ENCODE results near the gene TNFRSF13B.
"Not testable (repeated sequence)": the region's sequence is repeated elsewhere in the genome, so short reads cannot be mapped to it uniquely, and the experiment has no call there.

The TNFRSF13B gene

GRCh38 chr17:16973760-16974540 lies 2.0 kb upstream of the TNFRSF13B start:
- no peak overlapping the region for H3K4me3 ChIP-seq (ENCODE audit: low read depth, low read length)

GRCh38 chr17:16973043-16973442 lies 1.1 kb upstream of the TNFRSF13B start:
- DNase-seq (ENCODE audit: low read depth); H3K4me3 ChIP-seq (ENCODE audit: low read depth, low read length): not testable (repeated sequence)

More at GRCh38 chr17:16973760-16974540, 2.0 kb upstream of the TNFRSF13B start:
- no peak for TF ChIP-seq MAX (IDR thresholded peaks at IDR 0.05; ENCODE audit: low read depth, low read length)
- no peak for DNase-seq (ENCODE audit: low read depth)

GRCh38 chr17:16972346-16972745 lies 428 bp upstream of the TNFRSF13B start:
- TF ChIP-seq MYC (IDR thresholded peaks at IDR 0.05; ENCODE audit: low read depth, low read length) (no peak), CTCF (IDR thresholded peaks at IDR 0.05; ENCODE audit: low read depth, low read length) (no peak), MAX (IDR thresholded peaks at IDR 0.05; ENCODE audit: low read depth, low read length) (no peak), POLR2A (IDR thresholded peaks at IDR 0.05; ENCODE audit: extremely low read depth, insufficient read length) (no peak)
- DNase-seq (ENCODE audit: low read depth): no peak
- H3K4me3 ChIP-seq (ENCODE audit: low read depth, low read length): no peak overlapping the region

GRCh38 chr17:16969931-16970906 lies 1.7 kb downstream of the TNFRSF13B start:
- H3K4me3 ChIP-seq (ENCODE audit: low read depth, low read length): no peak overlapping the region
- no peak for DNase-seq (ENCODE audit: low read depth)
- TF ChIP-seq CTCF (IDR thresholded peaks at IDR 0.05; ENCODE audit: low read depth, low read length) (no peak), MAX (IDR thresholded peaks at IDR 0.05; ENCODE audit: low read depth, low read length) (no peak), MYC (IDR thresholded peaks at IDR 0.05; ENCODE audit: low read depth, low read length) (no peak), POLR2A (IDR thresholded peaks at IDR 0.05; ENCODE audit: extremely low read depth, insufficient read length) (no peak)

GRCh38 chr17:16968786-16969185 lies 3.1 kb downstream of the TNFRSF13B start:
- no peak for DNase-seq (ENCODE audit: low read depth)
- no peak overlapping the region for H3K4me3 ChIP-seq (ENCODE audit: low read depth, low read length)
- TF ChIP-seq MAX (IDR thresholded peaks at IDR 0.05; ENCODE audit: low read depth, low read length) (no peak), POLR2A (IDR thresholded peaks at IDR 0.05; ENCODE audit: extremely low read depth, insufficient read length) (no peak), CTCF (IDR thresholded peaks at IDR 0.05; ENCODE audit: low read depth, low read length) (no peak), MYC (IDR thresholded peaks at IDR 0.05; ENCODE audit: low read depth, low read length) (no peak)

GRCh38 chr17:16962804-16963203 lies 9.1 kb downstream of the TNFRSF13B start:
- peak; percentile 38 for DNase-seq (ENCODE audit: low read depth)
- H3K4me3 ChIP-seq (ENCODE audit: low read depth, low read length): no peak overlapping the region
- TF ChIP-seq POLR2A (IDR thresholded peaks at IDR 0.05; ENCODE audit: extremely low read depth, insufficient read length): no peak
- no peak for TF ChIP-seq MAX (IDR thresholded peaks at IDR 0.05; ENCODE audit: low read depth, low read length)
- no peak for TF ChIP-seq CTCF (IDR thresholded peaks at IDR 0.05; ENCODE audit: low read depth, low read length)
- TF ChIP-seq MYC (IDR thresholded peaks at IDR 0.05; ENCODE audit: low read depth, low read length): no peak
